Esophagus muscularis mucosa (tissue), 3 donors: ENCODE data around the gene TMUB2.

Experiments used
- CTCF ChIP-seq, 3 experiments: fragments of 200-600 bp in 2 of 3; fragments of 450-650 bp in 1 of 3; sonication (generic) in 2 of 3; IDR thresholded peaks; one replicate each; pipeline ENCODE4 v1.5.1; 2017 to 2019; ENCODE audit warnings: antibody characterized with exemption in 3 of 3, mild to moderate bottlenecking in 2 of 3, moderate library complexity in 1 of 3
- POLR2A ChIP-seq: fragments of 450-650 bp; IDR thresholded peaks from one replicate; pipeline ENCODE4 v1.6.1; 2017; ENCODE audit warnings: antibody characterized with exemption, moderate library complexity, mild to moderate bottlenecking, low read depth

- TF ChIP-seq CTCF (IDR thresholded peaks at IDR 0.05) (no peak), POLR2A (no peak)
Observed at GRCh38 chr17:44221084-44221861, 34.5 kb downstream of the TMUB2 start.
